DOHH2 (cell line): ENCODE results near the gene BLVRB.

Experiments
- H3F3A ChIP-seq: fragments of 200-600 bp; sonication (generic), shearing (Covaris generic); 2 replicates; pipeline ENCODE4 v1.6.0; 2016; ENCODE audit warnings: antibody characterized with exemption, mild to moderate bottlenecking; ENCODE audit not compliant: control insufficient read depth, insufficient read depth
- H3K27ac ChIP-seq: fragments of 200-600 bp; sonication (generic); 2 replicates; pipeline ENCODE4 v1.5.1; 2014; ENCODE audit warnings: low read depth, mild to moderate bottlenecking, low read length, moderate library complexity
- H3K27me3 ChIP-seq: fragments of 200-600 bp; sonication (generic); 2 replicates; pipeline ENCODE4 v1.6.1; 2014; ENCODE audit warnings: mild to moderate bottlenecking, low read length, mixed read lengths; ENCODE audit not compliant: control insufficient read depth
- H3K36me3 ChIP-seq: fragments of 200-600 bp; sonication (generic); 2 replicates; pipeline ENCODE4 v1.6.1; 2014; ENCODE audit warnings: mild to moderate bottlenecking, low read length, moderate library complexity, mixed read lengths; ENCODE audit not compliant: control insufficient read depth
- H3K4me1 ChIP-seq: fragments of 200-600 bp; sonication (generic); 2 replicates; pipeline ENCODE4 v1.6.1; 2014; ENCODE audit warnings: mild to moderate bottlenecking, low read length, mixed read lengths; ENCODE audit not compliant: control insufficient read depth
- H3K4me2 ChIP-seq: fragments of 200-600 bp; sonication (generic); 2 replicates; pipeline ENCODE4 v1.6.0; 2014; ENCODE audit warnings: mild to moderate bottlenecking, low read length, moderate library complexity
- H3K4me3 ChIP-seq: fragments of 200-600 bp; sonication (generic); 2 replicates; pipeline ENCODE4 v1.5.1; 2014; ENCODE audit warnings: mild to moderate bottlenecking, low read length, mixed read lengths
- H3K79me2 ChIP-seq: fragments of 200-600 bp; sonication (generic); 2 replicates; pipeline ENCODE4 v1.6.1; 2014; ENCODE audit warnings: mild to moderate bottlenecking, low read length, mixed read lengths; ENCODE audit not compliant: control insufficient read depth
- H3K9me2 ChIP-seq: fragments of 200-600 bp; sonication (generic); replicated peaks from 2 replicates; pipeline ENCODE4 v1.6.1; 2014; ENCODE audit warnings: mild to moderate bottlenecking, low read length, mixed read lengths; ENCODE audit not compliant: control insufficient read depth
- H3K9me3 ChIP-seq: fragments of 200-600 bp; sonication (generic); 2 replicates; pipeline ENCODE4 v1.6.1; 2014; ENCODE audit warnings: antibody characterized with exemption, low read length, mixed read lengths; ENCODE audit not compliant: control insufficient read depth, insufficient read depth
- H4K20me1 ChIP-seq: fragments of 200-600 bp; sonication (generic); 2 replicates; pipeline ENCODE4 v1.6.0; 2014; ENCODE audit warnings: low read depth, mild to moderate bottlenecking, antibody characterized with exemption, low read length, moderate library complexity; ENCODE audit not compliant: control insufficient read depth, insufficient read depth
- CTCF ChIP-seq: fragments of 200-600 bp; sonication (generic); IDR thresholded peaks from one replicate; pipeline ENCODE4 v1.5.1; 2014; ENCODE audit warnings: antibody characterized with exemption, mild to moderate bottlenecking, low read depth, low read length; ENCODE audit not compliant: poor library complexity, severe bottlenecking
- EZH2phosphoT487 ChIP-seq: fragments of 200-600 bp; sonication (generic); IDR thresholded peaks from 2 replicates; pipeline ENCODE4 v1.6.1; 2017; ENCODE audit warnings: borderline replicate concordance, mild to moderate bottlenecking, antibody characterized with exemption, low read length, moderate library complexity, mixed read lengths

Gene BLVRB

GRCh38 chr19:40510526-40511115, 45.1 kb upstream of the BLVRB start:
- Histone ChIP-seq H3K4me2 (no peak overlapping the region), H3F3A (no peaks in the 10 kb centered on the region), H3K36me3 (no peaks in the 10 kb centered on the region), H3K27ac (no peak overlapping the region), H3K9me3 (no peaks in the 10 kb centered on the region), H4K20me1 (no peaks in the 10 kb centered on the region), H3K9me2 (no peaks in the 10 kb centered on the region), H3K4me3 (no peak overlapping the region), H3K27me3 (no peaks in the 10 kb centered on the region), H3K79me2 (no peaks in the 10 kb centered on the region), H3K4me1 (no peaks in the 10 kb centered on the region)
- TF ChIP-seq CTCF (no peak), EZH2phosphoT487 (no peak)

- no peaks in the 10 kb centered on the region for H3F3A ChIP-seq
- H3K4me2 ChIP-seq, result no peak overlapping the region
- no peak overlapping the region for H3K4me3 ChIP-seq
- TF ChIP-seq EZH2phosphoT487, result no peak
- no peak for TF ChIP-seq CTCF
- H3K9me3 ChIP-seq, result no peaks in the 10 kb centered on the region
- no peaks in the 10 kb centered on the region for H3K4me1 ChIP-seq
- H3K79me2 ChIP-seq, result no peaks in the 10 kb centered on the region
- H3K36me3 ChIP-seq, result no peaks in the 10 kb centered on the region
- H3K27me3 ChIP-seq, result no peaks in the 10 kb centered on the region
- no peaks in the 10 kb centered on the region for H4K20me1 ChIP-seq
- H3K27ac ChIP-seq, result no peak overlapping the region
- no peaks in the 10 kb centered on the region for H3K9me2 ChIP-seq
These were observed 43.3 kb upstream of the BLVRB start for GRCh38 chr19:40508739-40509260.

- Histone ChIP-seq H3K4me3 (no peak overlapping the region), H3K9me3 (no peaks in the 10 kb centered on the region), H3K4me2 (no peak overlapping the region), H3K79me2 (no peaks in the 10 kb centered on the region), H3K27ac (no peak overlapping the region), H3K36me3 (no peaks in the 10 kb centered on the region), H3K9me2 (no peaks in the 10 kb centered on the region), H3K4me1 (no peaks in the 10 kb centered on the region), H4K20me1 (no peaks in the 10 kb centered on the region), H3K27me3 (no peaks in the 10 kb centered on the region), H3F3A (no peaks in the 10 kb centered on the region)
- TF ChIP-seq EZH2phosphoT487, result no peak
- TF ChIP-seq CTCF, result no peak
These were observed 42.3 kb upstream of the BLVRB start for GRCh38 chr19:40507892-40508291.
